Calu3 (cell line): ENCODE results near the gene NBEA. TPM values are rescaled to one million over a fixed set of nuclear protein-coding genes. Genes with fewer than 3 reads are reported as not detected.
"Not testable (repeated sequence)": the region's sequence is repeated elsewhere in the genome, so short reads cannot be mapped to it uniquely, and the experiment has no call there.

Experiments used
- BruUV-seq: library from RNA; stranded (reverse); fragments of 400-500 nt; replicated peaks from 2 replicates; lab custom pipeline; 2021; lab: Mats Ljungman, UMichigan
- CTCF ChIA-PET: fragments of 300-600 bp; sonication (Branson Sonifier 250); formaldehyde crosslinking; loops from one replicate; lab custom pipeline; 2022; ENCODE audit warnings: antibody characterized with exemption; lab: Charles Lee
- DNase-seq: peaks from one replicate; pipeline ENCODE4 v3.0.0; 2022
- H3K27ac Mint-ChIP-seq: one replicate; pipeline ENCODE4 v1.8.0; 2022; ENCODE audit warnings: mixed read lengths; ENCODE audit not compliant: unreplicated experiment
- H3K27me3 Mint-ChIP-seq: one replicate; pipeline ENCODE4 v1.8.0; 2022; ENCODE audit warnings: mixed read lengths; ENCODE audit not compliant: unreplicated experiment
- H3K36me3 Mint-ChIP-seq: one replicate; pipeline ENCODE4 v1.8.0; 2022; ENCODE audit warnings: mild to moderate bottlenecking, moderate library complexity, mixed read lengths; ENCODE audit not compliant: insufficient read depth, unreplicated experiment
- H3K4me1 Mint-ChIP-seq: one replicate; pipeline ENCODE4 v1.8.0; 2022; ENCODE audit warnings: mild to moderate bottlenecking, low read depth, mixed read lengths; ENCODE audit not compliant: unreplicated experiment
- H3K4me3 Mint-ChIP-seq: one replicate; pipeline ENCODE4 v1.8.0; 2022; ENCODE audit warnings: mild to moderate bottlenecking, low read depth, moderate library complexity, mixed read lengths; ENCODE audit not compliant: unreplicated experiment
- H3K9me3 Mint-ChIP-seq: one replicate; pipeline ENCODE4 v1.8.0; 2022; ENCODE audit warnings: low read depth, mixed read lengths; ENCODE audit not compliant: unreplicated experiment
- intact Hi-C: fragments of 100-400 bp; cut with micrococcal nuclease; formaldehyde crosslinking; loops from one replicate; pipeline ENCODE4 v1.10.0; 2022; ENCODE audit not compliant: unreplicated experiment
- total RNA-seq: library from RNA; stranded (reverse); gene quantifications from 2 replicates; pipeline ENCODE4 v1.2.3, GENCODE V29; 2022
- TF ChIP-seq, protein P1 (sequence below): fragments of 200-600 bp; IDR thresholded peaks from one replicate; pipeline ENCODE4 v1.8.0; 2022; ENCODE audit warnings: antibody characterized with exemption; ENCODE audit not compliant: unreplicated experiment

The NBEA gene
- total RNA-seq, 1 experiment from 2014 or later: 18.0 TPM

DNA sequence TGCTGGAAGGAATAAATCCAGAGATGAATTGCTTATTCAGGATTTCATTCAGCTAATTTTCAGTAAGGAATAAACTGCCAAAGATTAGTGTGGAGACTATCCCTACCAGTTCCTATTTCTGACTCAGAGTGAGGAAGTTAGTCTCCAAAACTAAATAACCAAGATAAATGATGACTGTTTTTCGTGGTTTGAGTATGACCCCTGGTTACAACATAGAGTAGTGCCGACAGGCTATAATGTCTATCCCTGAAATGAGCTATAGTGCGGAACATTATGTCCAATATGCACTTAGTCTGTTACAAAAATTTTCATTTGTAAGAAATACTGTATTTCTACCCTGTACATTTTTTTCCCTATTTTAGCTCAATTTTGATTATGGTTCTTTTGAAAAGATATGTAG is 51.4 kb downstream of the NBEA start:
- TF ChIP-seq, protein P1, sequence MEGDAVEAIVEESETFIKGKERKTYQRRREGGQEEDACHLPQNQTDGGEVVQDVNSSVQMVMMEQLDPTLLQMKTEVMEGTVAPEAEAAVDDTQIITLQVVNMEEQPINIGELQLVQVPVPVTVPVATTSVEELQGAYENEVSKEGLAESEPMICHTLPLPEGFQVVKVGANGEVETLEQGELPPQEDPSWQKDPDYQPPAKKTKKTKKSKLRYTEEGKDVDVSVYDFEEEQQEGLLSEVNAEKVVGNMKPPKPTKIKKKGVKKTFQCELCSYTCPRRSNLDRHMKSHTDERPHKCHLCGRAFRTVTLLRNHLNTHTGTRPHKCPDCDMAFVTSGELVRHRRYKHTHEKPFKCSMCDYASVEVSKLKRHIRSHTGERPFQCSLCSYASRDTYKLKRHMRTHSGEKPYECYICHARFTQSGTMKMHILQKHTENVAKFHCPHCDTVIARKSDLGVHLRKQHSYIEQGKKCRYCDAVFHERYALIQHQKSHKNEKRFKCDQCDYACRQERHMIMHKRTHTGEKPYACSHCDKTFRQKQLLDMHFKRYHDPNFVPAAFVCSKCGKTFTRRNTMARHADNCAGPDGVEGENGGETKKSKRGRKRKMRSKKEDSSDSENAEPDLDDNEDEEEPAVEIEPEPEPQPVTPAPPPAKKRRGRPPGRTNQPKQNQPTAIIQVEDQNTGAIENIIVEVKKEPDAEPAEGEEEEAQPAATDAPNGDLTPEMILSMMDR: no peak
- BruUV-seq: no TSS peak
- CTCF ChIA-PET: no interaction called here

GRCh38 chr13:35003734-35004133 is 61.7 kb downstream of the NBEA start:
- intact Hi-C loops, H3K27me3 Mint-ChIP-seq, H3K27ac Mint-ChIP-seq, H3K4me1 Mint-ChIP-seq, CTCF ChIA-PET, BruUV-seq, H3K4me3 Mint-ChIP-seq, H3K9me3 Mint-ChIP-seq, DNase-seq, H3K36me3 Mint-ChIP-seq: not testable (repeated sequence)

More for the DNA sequence above, 51.4 kb downstream of the NBEA start:
- no peak overlapping the region for H3K27ac Mint-ChIP-seq
- H3K4me3 Mint-ChIP-seq: no peak overlapping the region
- no peak for DNase-seq
- H3K27me3 Mint-ChIP-seq: no peaks in the 10 kb centered on the region
- intact Hi-C loops: no loop called here
- peaks cover 11% of the 10 kb centered on the region for H3K36me3 Mint-ChIP-seq
- H3K9me3 Mint-ChIP-seq: peaks cover 15% of the 10 kb centered on the region
- no peaks in the 10 kb centered on the region for H3K4me1 Mint-ChIP-seq

GRCh38 chr13:35005051-35005450 is 63.0 kb downstream of the NBEA start:
- BruUV-seq: no TSS peak
- Mint-ChIP-seq H3K27me3 (no peaks in the 10 kb centered on the region), H3K4me3 (no peak overlapping the region), H3K27ac (no peak overlapping the region), H3K9me3 (peaks cover 2% of the 10 kb centered on the region), H3K4me1 (peaks cover 14% of the 10 kb centered on the region), H3K36me3 (no peaks in the 10 kb centered on the region)
- TF ChIP-seq, protein P1: no peak
- CTCF ChIA-PET: no interaction called here
- DNase-seq: no peak
- intact Hi-C loops: no loop called here

DNA sequence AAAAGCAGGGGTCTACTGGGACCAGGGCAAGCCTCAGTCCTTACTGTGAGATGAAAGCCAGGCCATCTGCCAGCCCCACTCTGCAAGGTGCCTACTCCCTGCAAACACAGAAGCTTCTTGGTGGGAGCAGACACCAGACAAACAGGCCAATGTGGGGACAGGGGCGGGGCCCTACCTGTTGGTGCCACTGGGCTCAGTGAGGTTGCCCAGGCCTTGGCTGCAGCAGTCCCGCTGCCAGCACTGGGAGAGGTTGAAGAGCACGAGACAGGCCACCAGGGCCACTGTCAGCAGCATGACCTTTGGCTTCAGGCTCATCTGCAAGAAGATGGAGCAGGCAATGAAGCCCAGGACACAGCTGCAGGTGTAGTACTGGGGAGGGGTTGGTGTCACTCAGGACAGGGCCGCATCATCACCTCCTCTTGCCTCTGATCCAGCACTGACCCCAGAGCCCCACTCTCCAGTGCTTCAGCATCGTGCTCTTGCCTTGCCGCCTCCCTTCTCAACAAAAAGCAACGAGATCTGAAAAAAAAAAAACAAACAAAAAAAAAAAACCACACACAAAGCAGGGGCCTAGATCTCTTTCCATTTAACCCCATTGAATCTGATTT is 72.6 kb downstream of the NBEA start:
- no peak for DNase-seq
- Mint-ChIP-seq H3K27ac (no peak overlapping the region), H3K27me3 (no peaks in the 10 kb centered on the region), H3K4me3 (no peak overlapping the region), H3K36me3 (no peaks in the 10 kb centered on the region), H3K4me1 (peaks cover 10% of the 10 kb centered on the region), H3K9me3 (no peaks in the 10 kb centered on the region)
- no TSS peak for BruUV-seq
- CTCF ChIA-PET: interaction anchor here (0.7 kb wide), 1 partner anchor 75 kb away, joined by 7 read pairs; no protein-coding TSS in a partner anchor
- TF ChIP-seq, protein P1: no peak
- intact Hi-C loops: no loop called here
